NCI-H1694 (cell line): Measurements from ENCODE around the gene RUVBL2.

Experiments used
- DNase-seq: peaks from one replicate; lab custom pipeline; 2025; lab: John Stamatoyannopoulos, UW

Gene RUVBL2

GRCh38 chr19:48964205-48965039 is 29.3 kb upstream of the RUVBL2 start:
- DNase-seq, result no peak

- peak; percentile 93 for DNase-seq
Measured at GRCh38 chr19:48965040-48965805, 28.5 kb upstream of the RUVBL2 start, which contains the start of gene FTL. TSS of gene FTL (plus strand) at chr19:48965309. CDS start at chr19:48965508, 199 bp downstream.

GRCh38 chr19:48965806-48966540 is 27.7 kb upstream of the RUVBL2 start:
- DNase-seq, result peak; percentile 87

DNA sequence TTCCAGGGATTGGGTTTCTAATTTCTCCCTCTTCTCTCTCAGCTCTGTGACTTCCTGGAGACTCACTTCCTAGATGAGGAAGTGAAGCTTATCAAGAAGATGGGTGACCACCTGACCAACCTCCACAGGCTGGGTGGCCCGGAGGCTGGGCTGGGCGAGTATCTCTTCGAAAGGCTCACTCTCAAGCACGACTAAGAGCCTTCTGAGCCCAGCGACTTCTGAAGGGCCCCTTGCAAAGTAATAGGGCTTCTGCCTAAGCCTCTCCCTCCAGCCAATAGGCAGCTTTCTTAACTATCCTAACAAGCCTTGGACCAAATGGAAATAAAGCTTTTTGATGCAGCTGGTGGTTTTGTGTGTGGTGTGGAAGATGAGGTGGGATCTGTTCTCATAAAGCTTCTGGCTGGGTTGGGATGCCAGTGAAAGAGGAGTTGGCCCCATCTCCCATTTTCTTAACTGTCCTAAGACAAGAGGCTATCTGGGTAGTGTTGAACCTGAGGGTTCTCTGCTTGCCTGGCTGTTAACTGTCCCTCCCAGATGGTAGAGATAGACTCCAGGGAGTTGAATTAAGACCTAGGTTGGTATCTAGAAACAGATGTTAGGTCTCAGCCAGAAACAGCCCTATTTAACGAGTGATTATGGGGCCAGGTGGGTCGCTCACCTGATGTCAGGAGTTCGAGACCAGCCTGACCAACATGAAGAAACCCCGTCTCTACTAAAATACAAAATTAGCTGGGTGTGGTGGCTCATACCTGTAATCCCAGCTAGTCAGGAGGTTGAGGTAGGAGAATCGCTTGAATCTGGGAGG is 26.9 kb upstream of the RUVBL2 start:
- DNase-seq, result no peak

DNA sequence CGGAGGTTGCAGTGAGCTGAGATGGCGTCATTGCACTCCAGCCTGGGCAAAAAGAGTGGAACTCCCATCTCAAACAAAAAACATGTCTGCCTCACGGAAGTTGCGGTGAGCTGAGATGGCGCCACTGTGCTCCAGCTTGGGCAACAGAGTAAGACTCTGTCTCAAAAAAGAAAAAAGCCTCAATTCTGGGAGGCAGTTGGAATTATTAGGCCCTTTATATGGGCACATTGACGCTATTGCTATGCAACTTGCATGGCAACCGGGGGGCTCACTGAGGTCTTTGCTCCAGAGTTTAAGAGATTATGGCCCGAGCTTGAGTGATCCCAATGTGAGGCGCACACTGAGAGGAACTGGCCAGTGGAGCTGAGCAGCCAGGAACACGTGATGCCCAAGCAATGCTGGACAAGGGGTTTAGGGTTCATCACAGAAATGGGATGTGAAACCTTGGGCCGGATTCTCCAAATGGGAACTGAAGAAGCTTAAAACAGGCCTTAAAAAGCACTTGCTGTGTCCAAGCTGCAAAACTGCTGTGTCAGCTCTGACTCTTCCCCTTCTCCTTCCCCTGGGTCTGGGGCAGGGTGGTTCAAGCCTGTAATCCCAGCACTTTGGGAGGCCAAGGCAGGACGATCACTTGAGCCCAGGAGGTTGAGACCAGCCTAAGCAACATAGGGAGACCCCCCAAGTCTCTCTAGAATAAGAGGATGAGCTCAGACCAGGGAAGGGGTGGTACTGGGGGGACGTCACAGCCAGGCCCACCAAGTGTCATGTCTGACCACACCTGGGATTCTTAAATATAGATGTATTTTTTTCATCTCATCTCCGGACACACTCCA is 26.1 kb upstream of the RUVBL2 start:
- DNase-seq, result no peak

GRCh38 chr19:48968179-48968661 is 25.5 kb upstream of the RUVBL2 start:
- no peak for DNase-seq

DNA sequence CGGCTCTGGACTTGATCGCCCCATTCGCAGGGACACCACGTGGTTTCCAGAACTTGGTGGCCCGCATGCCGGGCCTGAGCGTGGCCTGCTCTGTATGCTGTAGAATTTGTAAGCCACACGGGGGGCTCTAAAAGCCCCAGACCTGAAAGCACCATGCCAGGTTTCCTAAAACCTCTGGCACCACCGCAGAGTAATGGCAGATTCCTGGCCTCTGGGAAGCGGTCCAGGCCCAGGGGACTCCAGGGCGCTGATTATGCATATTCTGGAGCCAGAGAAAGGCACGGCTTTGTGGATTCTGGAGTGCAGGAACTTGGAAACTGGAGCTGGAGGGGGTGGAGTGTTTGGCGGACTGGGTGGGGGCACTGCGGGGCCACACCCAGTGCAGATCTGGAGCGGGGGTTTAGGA is 24.9 kb upstream of the RUVBL2 start:
- DNase-seq, result no peak

DNA sequence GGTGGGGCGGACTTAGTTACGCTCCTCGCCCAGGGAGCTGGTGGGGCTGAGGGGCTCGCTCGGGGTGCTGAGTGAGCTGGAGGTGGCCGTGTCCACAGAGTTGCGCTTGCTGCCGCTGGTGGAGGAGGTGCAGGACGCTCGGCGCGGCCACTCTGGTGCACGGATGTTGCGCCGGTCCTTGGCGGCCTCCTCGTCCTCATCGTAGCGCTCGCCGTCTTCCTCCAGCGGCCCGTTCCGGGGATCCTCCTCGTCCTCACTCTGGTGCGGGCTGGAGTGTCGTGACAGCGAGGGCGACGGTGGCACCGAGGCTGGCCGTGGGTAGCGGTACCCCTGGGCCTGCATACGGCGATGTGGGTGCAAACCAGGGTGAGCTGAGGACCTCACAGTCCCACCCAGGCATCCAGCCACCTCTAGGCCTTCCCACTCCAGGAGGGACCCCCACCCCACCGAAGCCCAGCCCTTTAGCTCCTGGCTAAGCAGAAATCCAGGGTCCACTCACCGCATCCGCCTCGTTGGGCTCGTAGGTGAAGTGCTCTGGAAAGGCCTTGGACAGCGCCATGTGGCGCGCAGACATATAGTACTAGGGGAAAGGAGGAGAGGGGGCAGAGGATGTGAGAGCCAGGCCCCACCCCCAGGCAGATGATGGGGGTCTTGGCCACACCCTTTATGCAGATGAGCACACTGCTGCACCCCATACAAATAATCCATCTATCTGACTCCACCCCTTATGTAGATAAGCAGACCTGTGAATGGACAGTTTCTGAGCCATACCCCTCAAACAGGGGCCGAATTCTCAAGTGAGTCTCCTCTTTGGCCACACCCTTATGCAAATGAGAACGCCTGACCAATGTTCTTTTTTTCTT is 24.2 kb upstream of the RUVBL2 start:
- no peak for DNase-seq

DNA sequence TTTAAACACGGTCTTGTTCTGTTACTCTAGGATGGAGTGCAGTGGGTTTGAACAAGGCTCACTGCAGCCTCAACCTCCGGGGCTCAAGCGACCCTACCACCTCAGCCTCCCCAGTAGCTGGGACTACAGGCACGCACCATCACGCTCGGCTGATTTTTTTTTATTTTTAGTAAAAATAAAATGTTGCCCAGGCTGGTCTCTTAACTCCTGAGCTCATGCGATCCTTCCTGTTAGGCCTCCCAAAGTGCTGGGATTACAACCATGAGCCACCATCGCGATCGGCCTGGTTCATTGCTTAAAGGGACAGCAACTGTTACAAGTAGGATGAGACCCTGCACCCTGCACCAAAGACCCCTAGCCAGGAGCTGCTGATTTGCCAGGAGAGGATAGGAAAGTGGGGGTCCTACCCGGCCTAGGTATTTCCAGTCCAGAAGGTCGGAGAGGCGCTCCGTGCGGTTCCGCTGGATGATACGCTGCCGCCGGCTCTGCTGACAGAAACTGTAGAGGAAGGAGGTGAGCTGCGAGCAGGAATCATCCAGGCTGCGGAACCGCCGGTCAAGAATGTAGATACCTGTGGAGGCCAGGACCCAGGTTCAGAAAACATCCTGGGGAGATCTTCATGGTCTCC is 23.4 kb upstream of the RUVBL2 start:
- no peak for DNase-seq

DNA sequence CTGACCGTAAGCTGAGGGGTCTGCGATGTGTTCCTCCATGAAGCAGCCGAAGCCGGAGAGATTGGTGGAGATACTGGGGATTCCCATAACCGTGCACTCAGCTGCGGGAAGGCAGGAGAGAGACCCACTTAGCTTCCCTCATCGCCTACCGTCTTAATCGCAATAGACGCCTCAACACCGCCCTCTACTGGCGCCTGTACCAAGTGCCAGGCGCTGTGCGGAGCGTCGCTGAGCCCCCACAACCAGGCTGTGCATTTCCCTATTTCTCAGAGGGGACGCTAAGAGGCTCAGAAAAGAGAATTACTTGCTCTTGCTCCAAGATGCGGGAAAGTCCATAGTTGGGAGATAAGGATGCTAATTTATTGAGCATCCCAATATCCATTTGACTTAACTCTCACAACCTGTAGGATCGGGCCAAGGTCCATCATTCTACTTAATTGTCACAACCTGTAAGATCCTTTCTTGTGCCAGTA is 22.7 kb upstream of the RUVBL2 start:
- peak; percentile 89 for DNase-seq

DNA sequence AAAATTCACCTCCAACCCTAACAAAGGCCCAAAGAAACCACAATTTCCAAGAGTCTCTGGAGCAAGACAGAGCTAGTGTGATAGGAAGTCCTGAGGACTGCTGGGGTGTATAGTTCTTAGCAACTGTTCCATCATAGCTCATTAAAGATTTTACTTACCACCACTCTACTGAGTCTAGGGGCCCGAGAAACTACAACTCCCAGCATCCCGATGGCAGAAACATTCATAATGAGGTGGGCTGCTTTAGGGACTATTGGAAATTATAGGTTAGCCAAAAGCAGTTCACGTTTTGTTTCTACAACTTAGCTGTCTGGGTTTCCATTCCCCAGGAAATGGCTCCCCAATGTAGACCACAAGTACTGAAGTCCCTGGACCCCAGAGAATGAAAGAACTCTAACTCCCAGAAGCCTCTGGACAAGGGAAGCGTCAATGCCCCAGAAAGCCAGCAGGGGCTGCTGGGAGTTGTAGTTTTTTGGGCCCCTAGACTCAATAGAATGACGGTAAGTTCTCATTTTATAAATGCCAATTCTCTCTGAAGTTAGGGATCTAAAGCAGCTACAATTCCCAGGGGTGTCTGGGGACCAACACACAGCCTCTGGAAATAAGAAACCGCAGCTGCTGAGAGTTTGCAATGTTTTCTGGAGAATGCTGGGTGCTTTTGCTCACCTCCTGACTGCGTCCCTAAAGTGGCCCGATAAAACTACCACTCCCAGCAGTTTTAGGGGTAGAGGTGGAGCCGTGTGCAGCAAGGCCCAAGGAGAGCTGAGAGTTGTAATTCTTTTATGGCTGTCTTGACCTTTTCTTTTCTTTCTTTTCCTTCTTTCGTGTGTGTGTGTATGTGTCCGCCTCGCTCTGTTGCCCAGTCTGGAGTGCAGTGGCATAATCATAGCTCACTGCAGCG is 17.5 kb upstream of the RUVBL2 start:
- DNase-seq, result peak; percentile 53

DNA sequence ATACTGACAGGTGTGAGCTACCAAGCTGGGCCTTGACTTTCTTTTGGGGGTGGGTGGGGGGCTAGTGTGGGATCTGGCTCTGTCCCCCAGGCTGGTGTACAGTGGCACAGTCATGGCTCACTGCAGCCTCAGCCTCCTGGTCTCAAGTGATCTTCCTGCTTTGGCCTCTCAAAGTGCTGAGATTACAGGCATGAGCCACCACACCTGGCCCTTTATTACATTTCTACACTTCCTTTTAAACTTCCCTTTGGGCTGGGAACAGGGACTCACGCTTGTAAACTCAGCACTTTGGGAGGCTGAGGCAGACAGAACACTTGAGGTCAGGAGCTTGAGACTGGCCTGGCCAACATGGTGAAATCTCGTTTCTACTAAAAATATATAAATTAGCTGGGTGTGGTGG is 16.6 kb upstream of the RUVBL2 start:
- DNase-seq, result no peak

GRCh38 chr19:48982280-48982679 is 11.4 kb upstream of the RUVBL2 start:
- DNase-seq, result no peak

GRCh38 chr19:48985711-48986110 is 8.0 kb upstream of the RUVBL2 start:
- no peak for DNase-seq

- no peak for DNase-seq
Measured at GRCh38 chr19:48986211-48986610, 7.5 kb upstream of the RUVBL2 start.

DNA sequence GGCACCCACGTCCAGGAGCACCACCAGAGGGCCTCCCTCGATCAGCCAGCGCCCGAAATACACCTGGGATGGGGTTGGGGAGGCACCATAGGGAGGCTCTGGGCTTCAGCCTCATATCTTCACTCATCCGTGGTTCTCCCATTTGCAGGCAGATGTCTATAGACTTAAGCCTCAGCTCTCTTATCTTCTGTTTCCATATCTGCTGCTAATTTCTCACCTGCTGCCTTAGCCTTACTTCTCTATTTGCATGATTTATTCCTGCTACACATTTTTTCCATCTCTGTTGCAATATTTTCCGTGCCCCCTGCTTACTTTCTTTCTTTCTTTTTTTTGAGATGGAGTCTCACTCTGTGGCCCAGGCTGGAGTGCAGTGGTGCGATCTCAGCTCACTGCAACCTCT is 6.4 kb upstream of the RUVBL2 start:
- no peak for DNase-seq

GRCh38 chr19:48988286-48988685 is 5.4 kb upstream of the RUVBL2 start:
- no peak for DNase-seq

DNA sequence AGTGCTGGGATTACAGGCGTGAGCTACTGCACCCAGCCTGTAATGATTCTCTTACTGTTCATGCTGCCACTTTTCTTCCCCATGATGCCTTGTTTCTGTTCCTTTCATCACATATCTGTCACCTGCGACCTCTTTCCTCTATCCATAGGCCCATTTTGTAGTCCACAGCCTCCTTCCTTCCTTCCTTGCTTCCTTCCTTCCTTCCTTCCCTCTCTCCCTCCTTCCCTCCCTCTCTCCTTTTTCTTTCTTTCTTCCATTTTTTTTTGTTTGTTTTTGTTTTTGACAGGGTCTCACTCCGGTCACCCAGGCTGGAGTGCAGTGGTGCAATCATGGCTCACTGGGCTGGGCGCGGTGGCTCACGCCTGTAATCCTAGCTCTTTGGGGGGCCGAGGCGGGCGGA is 4.8 kb upstream of the RUVBL2 start:
- DNase-seq, result no peak
